Smooth muscle cell (in vitro differentiated cells): Measurements from ENCODE around the gene CFAP99. TPM values are rescaled to one million over a fixed set of nuclear protein-coding genes. Genes with fewer than 3 reads are reported as not detected.

Experiments
- DNase-seq: peaks from one replicate; lab custom pipeline; 2025; ENCODE audit not compliant: unreplicated experiment; lab: John Stamatoyannopoulos, UW
- H2AFZ ChIP-seq: fragments of 200-600 bp; sonication (generic); 2 replicates; pipeline ENCODE4 v1.6.0; 2016; ENCODE audit warnings: antibody characterized with exemption, low read depth, mild to moderate bottlenecking
- H3F3A ChIP-seq: fragments of 200-600 bp; sonication (generic); 2 replicates; pipeline ENCODE4 v1.6.0; 2017; ENCODE audit warnings: antibody characterized with exemption, low read depth
- H3K27ac ChIP-seq: fragments of 200-600 bp; sonication (generic); 2 replicates; pipeline ENCODE4 v1.5.1; 2016; ENCODE audit warnings: low read depth, mild to moderate bottlenecking
- H3K27me3 ChIP-seq: fragments of 200-600 bp; sonication (generic); 2 replicates; pipeline ENCODE4 v1.6.1; 2016; ENCODE audit warnings: low read depth, mild to moderate bottlenecking
- H3K36me3 ChIP-seq: fragments of 200-600 bp; sonication (generic); 2 replicates; pipeline ENCODE4 v1.5.1; 2016; ENCODE audit warnings: low read depth
- H3K4me1 ChIP-seq: fragments of 200-600 bp; sonication (generic); 2 replicates; pipeline ENCODE4 v1.5.1; 2016; ENCODE audit warnings: low read depth
- H3K4me2 ChIP-seq: fragments of 200-600 bp; sonication (generic); 2 replicates; pipeline ENCODE4 v1.6.0; 2016; ENCODE audit warnings: mild to moderate bottlenecking
- H3K4me3 ChIP-seq: fragments of 200-600 bp; sonication (generic); 2 replicates; pipeline ENCODE4 v1.5.1; 2016; ENCODE audit warnings: mild to moderate bottlenecking
- H3K79me2 ChIP-seq: fragments of 200-600 bp; sonication (generic); 2 replicates; pipeline ENCODE4 v1.6.0; 2016; ENCODE audit warnings: low read depth, mild to moderate bottlenecking
- H3K9ac ChIP-seq: fragments of 200-600 bp; sonication (generic); 2 replicates; pipeline ENCODE4 v1.6.0; 2016; ENCODE audit warnings: low read depth
- H3K9me3 ChIP-seq: fragments of 200-600 bp; sonication (generic); replicated peaks from 2 replicates; pipeline ENCODE4 v1.5.1; 2016; ENCODE audit warnings: low read depth
- H4K20me1 ChIP-seq: fragments of 200-600 bp; sonication (generic); 2 replicates; pipeline ENCODE4 v1.6.0; 2016; ENCODE audit warnings: low read depth
- WGBS: methylation state at CpG from one replicate; pipeline ENCODE4 v1.1.7; 2016; ENCODE audit warnings: low lambda C conversion rate; 5-methylcytosine and 5-hydroxymethylcytosine counted together
- polyA plus RNA-seq: library from polyadenylated mRNA; unstranded; fragments of >200 nt; fragmentation: Nextera tagmentation; extraction: Ambion mirVana; gene quantifications from 2 replicates; pipeline ENCODE4 v1.2.1, GENCODE V29; 2016
- total RNA-seq: library from RNA; depleted of rRNA; stranded (reverse); fragments of >200 nt; gene quantifications from 2 replicates; pipeline ENCODE4 v1.2.3, GENCODE V29; 2014
- TF ChIP-seq, protein P1 (sequence below): fragments of 200-600 bp; sonication (generic); IDR thresholded peaks from 2 replicates; pipeline ENCODE4 v1.5.1; 2017; ENCODE audit warnings: borderline replicate concordance, mild to moderate bottlenecking, antibody characterized with exemption; ENCODE audit not compliant: insufficient read depth, poor library complexity, severe bottlenecking

The CFAP99 gene
- total and polyA plus RNA-seq, 2 experiments from 2014 or later = not detected

DNA sequence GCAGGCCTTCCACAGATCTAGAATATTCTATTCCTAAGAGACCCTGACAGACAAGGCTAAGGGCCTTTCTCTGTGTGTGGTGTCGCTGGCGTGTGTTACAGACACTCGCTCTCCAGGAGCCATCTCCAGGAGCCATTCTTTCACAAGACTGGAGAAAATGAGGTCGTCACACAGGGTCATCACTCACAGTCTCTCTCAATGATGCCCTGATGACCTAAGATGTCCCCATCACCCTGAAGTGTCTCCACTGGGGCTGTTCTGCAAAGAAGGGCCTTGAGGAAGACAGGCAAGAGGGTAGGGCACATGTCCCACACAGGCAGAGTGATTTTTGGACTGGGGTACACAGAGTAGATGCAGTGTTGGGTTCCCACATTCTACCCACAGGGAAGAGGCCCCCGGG lies 35.0 kb upstream of the CFAP99 start:
- no peaks in the 10 kb centered on the region for H3K9me3 ChIP-seq
- TF ChIP-seq, protein P1, sequence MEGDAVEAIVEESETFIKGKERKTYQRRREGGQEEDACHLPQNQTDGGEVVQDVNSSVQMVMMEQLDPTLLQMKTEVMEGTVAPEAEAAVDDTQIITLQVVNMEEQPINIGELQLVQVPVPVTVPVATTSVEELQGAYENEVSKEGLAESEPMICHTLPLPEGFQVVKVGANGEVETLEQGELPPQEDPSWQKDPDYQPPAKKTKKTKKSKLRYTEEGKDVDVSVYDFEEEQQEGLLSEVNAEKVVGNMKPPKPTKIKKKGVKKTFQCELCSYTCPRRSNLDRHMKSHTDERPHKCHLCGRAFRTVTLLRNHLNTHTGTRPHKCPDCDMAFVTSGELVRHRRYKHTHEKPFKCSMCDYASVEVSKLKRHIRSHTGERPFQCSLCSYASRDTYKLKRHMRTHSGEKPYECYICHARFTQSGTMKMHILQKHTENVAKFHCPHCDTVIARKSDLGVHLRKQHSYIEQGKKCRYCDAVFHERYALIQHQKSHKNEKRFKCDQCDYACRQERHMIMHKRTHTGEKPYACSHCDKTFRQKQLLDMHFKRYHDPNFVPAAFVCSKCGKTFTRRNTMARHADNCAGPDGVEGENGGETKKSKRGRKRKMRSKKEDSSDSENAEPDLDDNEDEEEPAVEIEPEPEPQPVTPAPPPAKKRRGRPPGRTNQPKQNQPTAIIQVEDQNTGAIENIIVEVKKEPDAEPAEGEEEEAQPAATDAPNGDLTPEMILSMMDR = no peak
- H3K27ac ChIP-seq = no peak overlapping the region
- H3K4me2 ChIP-seq = no peak overlapping the region
- H3F3A ChIP-seq = no peaks in the 10 kb centered on the region
- no peak overlapping the region for H2AFZ ChIP-seq
- peaks cover 6% of the 10 kb centered on the region for H3K27me3 ChIP-seq
- no peaks in the 10 kb centered on the region for H3K36me3 ChIP-seq
- no peak for DNase-seq
- H3K4me1 ChIP-seq = no peaks in the 10 kb centered on the region
- no peaks in the 10 kb centered on the region for H4K20me1 ChIP-seq
- H3K4me3 ChIP-seq = no peak overlapping the region
- 88% methylated on average over 5 of the region's 5 CpGs for WGBS
- H3K9ac ChIP-seq = no peak overlapping the region
- H3K79me2 ChIP-seq = no peaks in the 10 kb centered on the region

GRCh38 chr4:2384245-2384644 lies 34.5 kb upstream of the CFAP99 start:
- Histone ChIP-seq H3K27me3 (peaks cover 6% of the 10 kb centered on the region), H3K27ac (no peak overlapping the region), H3K4me1 (no peaks in the 10 kb centered on the region), H3K9me3 (no peaks in the 10 kb centered on the region), H3K4me2 (no peak overlapping the region), H3K36me3 (no peaks in the 10 kb centered on the region), H2AFZ (no peak overlapping the region), H3F3A (no peaks in the 10 kb centered on the region), H3K79me2 (no peaks in the 10 kb centered on the region), H3K4me3 (no peak overlapping the region), H3K9ac (no peak overlapping the region), H4K20me1 (no peaks in the 10 kb centered on the region)
- no peak for DNase-seq
- TF ChIP-seq, protein P1 = no peak
- WGBS = 77% methylated on average over 6 of the region's 6 CpGs

GRCh38 chr4:2385516-2385915 lies 33.2 kb upstream of the CFAP99 start:
- no peaks in the 10 kb centered on the region for H3F3A ChIP-seq
- 88% methylated on average over 8 of the region's 8 CpGs for WGBS
- no peaks in the 10 kb centered on the region for H4K20me1 ChIP-seq
- H3K9me3 ChIP-seq = no peaks in the 10 kb centered on the region
- no peaks in the 10 kb centered on the region for H3K79me2 ChIP-seq
- H3K4me1 ChIP-seq = no peaks in the 10 kb centered on the region
- H3K4me3 ChIP-seq = no peak overlapping the region
- no peak overlapping the region for H3K9ac ChIP-seq
- H3K4me2 ChIP-seq = no peak overlapping the region
- H3K36me3 ChIP-seq = no peaks in the 10 kb centered on the region
- TF ChIP-seq, protein P1 = no peak
- no peak overlapping the region for H2AFZ ChIP-seq
- H3K27ac ChIP-seq = no peak overlapping the region
- peaks cover 2% of the 10 kb centered on the region for H3K27me3 ChIP-seq
- no peak for DNase-seq

DNA sequence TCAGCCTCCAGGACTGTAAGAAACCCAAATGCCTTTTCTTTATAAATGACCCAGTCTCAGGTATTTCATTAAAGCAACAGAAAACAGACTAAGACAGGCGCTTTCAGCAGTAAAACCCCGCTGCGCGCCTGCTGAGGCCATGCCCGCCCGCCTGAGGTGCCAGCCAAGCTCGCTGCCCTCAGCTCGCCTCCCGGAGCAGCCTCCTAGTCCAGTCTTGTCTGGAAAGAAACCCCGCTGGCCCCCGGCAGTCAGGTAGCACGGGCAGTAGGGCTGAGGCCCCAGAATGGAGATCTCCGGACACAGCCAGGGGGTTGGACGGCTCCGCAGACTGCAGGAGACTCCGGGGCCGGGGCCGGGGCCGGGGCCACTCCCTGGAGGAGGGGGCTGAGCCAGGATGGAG lies 32.0 kb upstream of the CFAP99 start:
- H3K27me3 ChIP-seq = peaks cover 4% of the 10 kb centered on the region
- TF ChIP-seq, protein P1 = no peak
- H2AFZ ChIP-seq = no peak overlapping the region
- no peaks in the 10 kb centered on the region for H3K9me3 ChIP-seq
- DNase-seq = no peak
- no peaks in the 10 kb centered on the region for H4K20me1 ChIP-seq
- H3K4me1 ChIP-seq = no peaks in the 10 kb centered on the region
- H3K36me3 ChIP-seq = no peaks in the 10 kb centered on the region
- WGBS = 94% methylated on average over 15 of the region's 19 CpGs
- H3K79me2 ChIP-seq = no peaks in the 10 kb centered on the region
- H3K4me2 ChIP-seq = no peak overlapping the region
- no peak overlapping the region for H3K27ac ChIP-seq
- H3K9ac ChIP-seq = no peak overlapping the region
- H3F3A ChIP-seq = no peaks in the 10 kb centered on the region
- no peak overlapping the region for H3K4me3 ChIP-seq
